Measurements from ENCODE around the gene RAC3. TPM values are rescaled to one million over a fixed set of nuclear protein-coding genes. Genes with fewer than 3 reads are reported as not detected.

Gene RAC3
- total and polyA plus RNA-seq, 2 of the 8 experiments (the other 6 are each of a cell fraction or from before 2014, with no cell fraction given) = 177 to 299 TPM

DNA sequence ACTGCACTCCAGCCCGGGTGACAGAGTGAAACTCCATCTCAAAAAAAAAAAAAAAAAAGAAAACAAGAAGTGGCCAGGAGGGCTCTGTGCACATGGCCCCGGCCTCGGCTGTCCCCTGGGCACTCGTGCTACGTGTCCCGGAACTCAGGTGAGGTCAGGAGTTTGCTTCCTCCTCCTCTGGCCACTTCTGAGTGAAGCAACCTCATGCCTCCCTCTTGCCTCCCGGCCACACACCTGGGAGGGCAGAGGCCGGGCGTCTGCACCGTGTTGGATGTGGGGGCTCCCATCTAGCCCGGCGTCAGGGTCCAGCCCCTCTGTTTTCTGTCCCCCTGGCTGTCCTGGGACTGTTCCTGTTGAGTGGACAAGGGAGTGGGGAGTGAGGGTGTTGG, 31.9 kb upstream of the RAC3 start:
- no peak overlapping the region for H3K14ac ChIP-seq (ENCODE audit: insufficient read length)
- no peak overlapping the region for H3K56ac ChIP-seq (replicated peaks; ENCODE audit: insufficient read length, low read depth, low read length)
- no peaks in the 10 kb centered on the region for H3K27me3 ChIP-seq (replicated peaks in 1 of 4; ENCODE audit: control insufficient read depth in 3 of 4, extremely low read depth in 1 of 4, insufficient read depth in 3 of 4, low read length in 3 of 4)
- H2BK5ac ChIP-seq (ENCODE audit: low read depth, low read length) = no peak overlapping the region
- no peak overlapping the region for H2AFZ ChIP-seq (ENCODE audit: low read length)
- DNase-seq (ENCODE audit: low read depth in 1 of 2, low spot score in 2 of 2) = no peak
- no peaks in the 10 kb centered on the region for H3K23me2 ChIP-seq (ENCODE audit: low read depth, low read length)
- no peaks in the 10 kb centered on the region for H3K4me1 ChIP-seq (replicated peaks in 1 of 4; ENCODE audit: control insufficient read depth in 3 of 4, insufficient read depth in 4 of 4, low read length in 3 of 4)
- no peak overlapping the region for H3K4me3 ChIP-seq (ENCODE audit: extremely low read depth in 1 of 4, insufficient read depth in 2 of 4, low read depth in 3 of 4, low read length in 4 of 4)
- H3K18ac ChIP-seq (ENCODE audit: extremely low read depth, low read length) = no peak overlapping the region
- H3K79me1 ChIP-seq (ENCODE audit: low read depth, low read length) = peaks cover 3% of the 10 kb centered on the region; the same call in 1 of the 2 replicates
- WGBS, 2 experiments (ENCODE audit: extremely low coverage in 1 of 2, insufficient coverage in 1 of 2, insufficient read length in 1 of 2, insufficient replicate concordance in 2 of 2, low coverage in 1 of 2, low lambda C conversion rate in 2 of 2, missing lambda C conversion rate in 1 of 2) = 96% methylated on average over 10 of the region's 12 CpGs; no CpG with 5 or more reads in 1 of the 2 experiments
- H2BK12ac ChIP-seq (ENCODE audit: low read depth, low read length) = no peak overlapping the region
- H3K36me3 ChIP-seq (ENCODE audit: control insufficient read depth in 2 of 4, insufficient read depth in 4 of 4, low read length in 3 of 4) = no peaks in the 10 kb centered on the region
- H3K23ac ChIP-seq (ENCODE audit: insufficient read length) = no peak overlapping the region
- no peaks in the 10 kb centered on the region for H3K9me3 ChIP-seq (ENCODE audit: insufficient read depth in 2 of 2, low read depth in 1 of 2, low read length in 1 of 2)
- H3K9ac ChIP-seq (replicated peaks in 1 of 4; ENCODE audit: extremely low read depth in 1 of 4, low read depth in 3 of 4, low read length in 3 of 4) = no peak overlapping the region
- CTCF ChIA-PET (ENCODE audit: partially characterized antibody) = no interaction called here
- H4K8ac ChIP-seq (ENCODE audit: extremely low read depth, insufficient read depth, low read length) = no peak overlapping the region
- no peak overlapping the region for H2BK20ac ChIP-seq (ENCODE audit: low read length)
- no peak overlapping the region for H2BK15ac ChIP-seq (ENCODE audit: low read length)
- no peak for FAIRE-seq
- no peak overlapping the region for H3K27ac ChIP-seq (ENCODE audit: low read depth, low read length)
- H3K4me2 ChIP-seq (ENCODE audit: insufficient read depth in 1 of 2, low read depth in 2 of 2, low read length in 2 of 2) = no peak overlapping the region
- H4K20me1 ChIP-seq (replicated peaks in 1 of 2; ENCODE audit: control insufficient read depth in 1 of 2, insufficient read depth in 2 of 2, low read length in 2 of 2) = peaks cover 0 to 4% of the 10 kb centered on the region in 2 experiments
- no peak overlapping the region for H2AK5ac ChIP-seq (ENCODE audit: low read depth, low read length)
- no peak overlapping the region for H4K5ac ChIP-seq (ENCODE audit: insufficient read length, low read depth, low read length)
- no peak overlapping the region for H4K91ac ChIP-seq (replicated peaks; ENCODE audit: insufficient read length, low read length)
- H3K4ac ChIP-seq (replicated peaks; ENCODE audit: insufficient read length, low read depth, low read length) = no peak overlapping the region
- H2BK120ac ChIP-seq (replicated peaks; ENCODE audit: low read depth, low read length) = no peak overlapping the region
- POLR2A ChIA-PET (ENCODE audit: partially characterized antibody) = no interaction called here
- H3K79me2 ChIP-seq (ENCODE audit: control insufficient read depth in 1 of 2, insufficient read depth in 2 of 2, low read length in 2 of 2) = no peaks in the 10 kb centered on the region
- TF ChIP-seq TCF12 (IDR thresholded peaks at IDR 0.05; ENCODE audit: low read depth, low read length) (no peak), SIN3A (conservative IDR thresholded peaks at IDR 0.05 in 1 of 2, IDR thresholded peaks at IDR 0.05 in 1 of 2; ENCODE audit: low read depth in 1 of 2, low read length in 2 of 2) (no peak), BACH1 (IDR thresholded peaks at IDR 0.05; ENCODE audit: low read length) (no peak), NRF1 (IDR thresholded peaks at IDR 0.05; ENCODE audit: low read depth, low read length) (no peak), TBP (IDR thresholded peaks at IDR 0.05; ENCODE audit: low read depth, low read length) (no peak), MAFK (IDR thresholded peaks at IDR 0.05; ENCODE audit: low read depth, low read length) (no peak), KDM4A (IDR thresholded peaks at IDR 0.05; ENCODE audit: low read depth, low read length, severe bottlenecking) (no peak), ZNF274 (IDR thresholded peaks at IDR 0.05; ENCODE audit: borderline replicate concordance, extremely low read depth, low read length) (no peak)
- TF ChIP-seq, protein P1, sequence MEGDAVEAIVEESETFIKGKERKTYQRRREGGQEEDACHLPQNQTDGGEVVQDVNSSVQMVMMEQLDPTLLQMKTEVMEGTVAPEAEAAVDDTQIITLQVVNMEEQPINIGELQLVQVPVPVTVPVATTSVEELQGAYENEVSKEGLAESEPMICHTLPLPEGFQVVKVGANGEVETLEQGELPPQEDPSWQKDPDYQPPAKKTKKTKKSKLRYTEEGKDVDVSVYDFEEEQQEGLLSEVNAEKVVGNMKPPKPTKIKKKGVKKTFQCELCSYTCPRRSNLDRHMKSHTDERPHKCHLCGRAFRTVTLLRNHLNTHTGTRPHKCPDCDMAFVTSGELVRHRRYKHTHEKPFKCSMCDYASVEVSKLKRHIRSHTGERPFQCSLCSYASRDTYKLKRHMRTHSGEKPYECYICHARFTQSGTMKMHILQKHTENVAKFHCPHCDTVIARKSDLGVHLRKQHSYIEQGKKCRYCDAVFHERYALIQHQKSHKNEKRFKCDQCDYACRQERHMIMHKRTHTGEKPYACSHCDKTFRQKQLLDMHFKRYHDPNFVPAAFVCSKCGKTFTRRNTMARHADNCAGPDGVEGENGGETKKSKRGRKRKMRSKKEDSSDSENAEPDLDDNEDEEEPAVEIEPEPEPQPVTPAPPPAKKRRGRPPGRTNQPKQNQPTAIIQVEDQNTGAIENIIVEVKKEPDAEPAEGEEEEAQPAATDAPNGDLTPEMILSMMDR (IDR thresholded peaks at IDR 0.05; ENCODE audit: control extremely low read depth in 1 of 3, insufficient read depth in 1 of 3, low read depth in 1 of 3, low read length in 3 of 3) = no peak
- TF ChIP-seq, protein P2, sequence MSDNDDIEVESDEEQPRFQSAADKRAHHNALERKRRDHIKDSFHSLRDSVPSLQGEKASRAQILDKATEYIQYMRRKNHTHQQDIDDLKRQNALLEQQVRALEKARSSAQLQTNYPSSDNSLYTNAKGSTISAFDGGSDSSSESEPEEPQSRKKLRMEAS (IDR thresholded peaks at IDR 0.05) = no peak
- TF ChIP-seq, protein P3, sequence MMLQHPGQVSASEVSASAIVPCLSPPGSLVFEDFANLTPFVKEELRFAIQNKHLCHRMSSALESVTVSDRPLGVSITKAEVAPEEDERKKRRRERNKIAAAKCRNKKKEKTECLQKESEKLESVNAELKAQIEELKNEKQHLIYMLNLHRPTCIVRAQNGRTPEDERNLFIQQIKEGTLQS (IDR thresholded peaks at IDR 0.05; ENCODE audit: insufficient read depth, low read depth, low read length) = no peak

Measured in H1 (cell line).